ENCODE measurements around the gene FUCA1.

DNA sequence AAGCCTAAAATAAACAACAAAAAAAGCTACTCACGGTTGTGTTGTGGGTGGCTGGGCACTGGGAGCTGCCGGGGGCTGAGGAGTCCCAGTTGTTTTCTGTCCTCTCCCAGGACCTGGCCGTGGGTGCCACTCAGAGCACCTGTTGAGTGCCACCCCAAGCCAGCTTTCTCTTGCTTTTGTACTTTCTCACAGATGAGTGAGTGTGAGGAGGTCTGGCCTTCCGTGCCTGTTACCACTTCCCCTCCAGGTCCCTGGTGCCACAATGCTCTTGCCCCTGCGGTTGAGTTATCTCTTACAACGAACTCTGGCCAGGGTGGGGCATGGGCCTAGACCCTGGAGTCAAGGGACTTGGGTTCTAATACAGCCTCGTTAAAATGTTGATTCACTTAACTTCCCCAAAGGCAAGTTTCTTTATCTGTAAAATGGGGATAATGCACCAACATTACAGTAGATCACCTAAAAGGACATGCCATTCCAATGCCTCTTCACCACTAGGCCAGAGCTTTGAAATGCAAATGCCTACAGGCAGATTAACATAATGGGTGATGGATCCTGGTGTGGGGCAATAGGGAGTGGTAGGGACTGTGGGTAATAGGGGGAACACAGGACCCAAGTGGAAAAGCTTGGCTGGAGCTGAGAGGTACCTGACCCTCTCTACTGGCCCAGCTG, 45.3 kb upstream of the FUCA1 start, which contains the start of gene CNR2:
- no peak for TF ChIP-seq POLR2A (IDR thresholded peaks at IDR 0.05)
- TF ChIP-seq, protein P1, sequence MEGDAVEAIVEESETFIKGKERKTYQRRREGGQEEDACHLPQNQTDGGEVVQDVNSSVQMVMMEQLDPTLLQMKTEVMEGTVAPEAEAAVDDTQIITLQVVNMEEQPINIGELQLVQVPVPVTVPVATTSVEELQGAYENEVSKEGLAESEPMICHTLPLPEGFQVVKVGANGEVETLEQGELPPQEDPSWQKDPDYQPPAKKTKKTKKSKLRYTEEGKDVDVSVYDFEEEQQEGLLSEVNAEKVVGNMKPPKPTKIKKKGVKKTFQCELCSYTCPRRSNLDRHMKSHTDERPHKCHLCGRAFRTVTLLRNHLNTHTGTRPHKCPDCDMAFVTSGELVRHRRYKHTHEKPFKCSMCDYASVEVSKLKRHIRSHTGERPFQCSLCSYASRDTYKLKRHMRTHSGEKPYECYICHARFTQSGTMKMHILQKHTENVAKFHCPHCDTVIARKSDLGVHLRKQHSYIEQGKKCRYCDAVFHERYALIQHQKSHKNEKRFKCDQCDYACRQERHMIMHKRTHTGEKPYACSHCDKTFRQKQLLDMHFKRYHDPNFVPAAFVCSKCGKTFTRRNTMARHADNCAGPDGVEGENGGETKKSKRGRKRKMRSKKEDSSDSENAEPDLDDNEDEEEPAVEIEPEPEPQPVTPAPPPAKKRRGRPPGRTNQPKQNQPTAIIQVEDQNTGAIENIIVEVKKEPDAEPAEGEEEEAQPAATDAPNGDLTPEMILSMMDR (IDR thresholded peaks at IDR 0.05): no peak

Data from gastroesophageal sphincter (tissue), 3 donors.